Neural cell (in vitro differentiated cells): Measurements from ENCODE around the gene GART. TPM values are rescaled to one million over a fixed set of nuclear protein-coding genes. Genes with fewer than 3 reads are reported as not detected.
"Not testable (repeated sequence)": the region's sequence is repeated elsewhere in the genome, so short reads cannot be mapped to it uniquely, and the experiment has no call there.

Experiments
- H2AFZ ChIP-seq: fragments of 200-600, 300-800 bp; sonication (generic), shearing (Covaris generic); 2 replicates; pipeline ENCODE4 v1.6.0; 2014; ENCODE audit warnings: low read depth, mild to moderate bottlenecking, antibody characterized with exemption, low read length, moderate library complexity
- H3F3A ChIP-seq: fragments of 200-600 bp; shearing (Covaris generic); 2 replicates; pipeline ENCODE4 v1.6.1; 2016; ENCODE audit warnings: mild to moderate bottlenecking, moderate library complexity, mixed read lengths, antibody characterized with exemption, low read length; ENCODE audit not compliant: insufficient read depth, poor library complexity, severe bottlenecking
- H3K27ac ChIP-seq: fragments of 200-600, 300-800 bp; sonication (generic), shearing (Covaris generic); 2 replicates; pipeline ENCODE4 v1.5.1; 2014; ENCODE audit warnings: mild to moderate bottlenecking, low read length, moderate library complexity
- H3K27me3 ChIP-seq: fragments of 300-800, 200-600 bp; sonication (generic), shearing (Covaris generic); 2 replicates; pipeline ENCODE4 v1.6.0; 2014; ENCODE audit warnings: mild to moderate bottlenecking, low read depth, low read length, moderate library complexity; ENCODE audit not compliant: insufficient read depth
- H3K36me3 ChIP-seq: fragments of 300-800, 200-600 bp; sonication (generic), shearing (Covaris generic); 2 replicates; pipeline ENCODE4 v1.5.1; 2014; ENCODE audit warnings: mild to moderate bottlenecking, antibody characterized with exemption, low read length, moderate library complexity; ENCODE audit not compliant: insufficient read depth
- H3K4me2 ChIP-seq: fragments of 300-800, 200-600 bp; sonication (generic), shearing (Covaris generic); 2 replicates; pipeline ENCODE4 v1.6.0; 2014; ENCODE audit warnings: mild to moderate bottlenecking, low read length
- H3K4me3 ChIP-seq: fragments of 300-800, 200-600 bp; sonication (generic), shearing (Covaris generic); 2 replicates; pipeline ENCODE4 v1.5.1; 2014; ENCODE audit warnings: mild to moderate bottlenecking, low read length, moderate library complexity
- H3K79me2 ChIP-seq: fragments of 200-600 bp; shearing (Covaris generic); replicated peaks from 2 replicates; pipeline ENCODE4 v1.6.0; 2014; ENCODE audit warnings: mild to moderate bottlenecking, low read length, moderate library complexity; ENCODE audit not compliant: insufficient read depth
- H3K9ac ChIP-seq: fragments of 300-800, 200-600 bp; sonication (generic), shearing (Covaris generic); 2 replicates; pipeline ENCODE4 v1.6.1; 2016; ENCODE audit warnings: mild to moderate bottlenecking, low read length, mixed read lengths
- H3K9me2 ChIP-seq: fragments of 200-600 bp; shearing (Covaris generic); 2 replicates; pipeline ENCODE4 v1.6.1; 2016; ENCODE audit warnings: mild to moderate bottlenecking, low read length, mixed read lengths; ENCODE audit not compliant: insufficient read depth
- H3K9me3 ChIP-seq: fragments of 200-600, 300-800 bp; sonication (generic), shearing (Covaris generic); 2 replicates; pipeline ENCODE4 v1.6.1; 2016; ENCODE audit warnings: mild to moderate bottlenecking, mixed run types, low read length, moderate library complexity, mixed read lengths
- H4K20me1 ChIP-seq: fragments of 200-600 bp; shearing (Covaris generic); 2 replicates; pipeline ENCODE4 v1.6.1; 2016; ENCODE audit warnings: mild to moderate bottlenecking, mixed run types; ENCODE audit not compliant: insufficient read depth
- EP300 ChIP-seq: fragments of 450-650 bp; conservative IDR thresholded peaks from 2 replicates; pipeline ENCODE4 v1.6.1; 2014; ENCODE audit warnings: antibody characterized with exemption, mild to moderate bottlenecking, moderate library complexity; ENCODE audit not compliant: poor library complexity, severe bottlenecking
- EZH2 ChIP-seq: fragments of 200-600, 300-800 bp; shearing (Covaris generic), sonication (generic); IDR thresholded peaks from 2 replicates; pipeline ENCODE4 v1.6.1; 2014; ENCODE audit warnings: antibody characterized with exemption, low read length, borderline replicate concordance, mild to moderate bottlenecking; ENCODE audit not compliant: insufficient read depth, poor library complexity, severe bottlenecking
- MXI1 ChIP-seq: fragments of 450-650 bp; conservative IDR thresholded peaks from 2 replicates; pipeline ENCODE4 v1.6.1; 2014; ENCODE audit warnings: antibody characterized with exemption, mild to moderate bottlenecking; ENCODE audit not compliant: poor library complexity, severe bottlenecking
- POLR2AphosphoS5 ChIP-seq: IDR thresholded peaks from 2 replicates; pipeline ENCODE4 v1.6.1; 2012
- RAD21 ChIP-seq: fragments of 450-650 bp; conservative IDR thresholded peaks from 2 replicates; pipeline ENCODE4 v1.6.1; 2014; ENCODE audit warnings: antibody characterized with exemption, mild to moderate bottlenecking, moderate library complexity
- SMC3 ChIP-seq: fragments of 450-650 bp; conservative IDR thresholded peaks from 2 replicates; pipeline ENCODE4 v1.6.1; 2014; ENCODE audit warnings: antibody characterized with exemption, mild to moderate bottlenecking, moderate library complexity; ENCODE audit not compliant: poor library complexity
- TAF1 ChIP-seq: IDR thresholded peaks from 2 replicates; pipeline ENCODE4 v1.6.1; 2012; ENCODE audit warnings: low read depth
- polyA plus RNA-seq: library from polyadenylated mRNA; depleted of rRNA; stranded (reverse); fragments of >200 nt; gene quantifications from 2 replicates; pipeline ENCODE4 v1.2.3, GENCODE V29; 2014
- TF ChIP-seq, protein P1 (sequence below): IDR thresholded peaks from 2 replicates; pipeline ENCODE4 v1.6.1; 2012; ENCODE audit warnings: borderline replicate concordance
- TF ChIP-seq, protein P2 (sequence below): fragments of 450-650 bp; IDR thresholded peaks from 2 replicates; pipeline ENCODE4 v1.5.1; 2014; ENCODE audit warnings: antibody characterized with exemption, mild to moderate bottlenecking, moderate library complexity; ENCODE audit not compliant: poor library complexity, severe bottlenecking

Gene GART
- polyA plus RNA-seq, 1 donor from 2014 or later: 87.5 TPM

DNA sequence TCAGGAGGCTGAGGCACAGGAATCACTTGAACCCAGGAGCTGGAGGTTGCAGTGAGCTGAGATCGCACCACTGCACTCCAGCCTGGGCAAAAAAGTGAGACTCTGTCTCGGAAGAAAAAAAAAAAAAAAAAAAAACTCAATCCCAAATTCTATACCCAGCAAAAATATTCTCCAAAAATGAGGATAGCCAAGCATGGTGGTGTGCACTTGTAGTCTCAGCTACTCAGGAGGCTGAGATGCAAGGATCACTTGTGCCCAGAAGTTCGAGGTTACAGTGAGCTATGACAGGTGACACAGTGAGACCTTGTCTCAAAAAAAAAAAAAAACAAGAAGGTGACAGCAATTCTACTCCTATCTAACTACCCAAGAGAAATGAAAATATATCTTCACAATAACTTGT is 68.6 kb downstream of the GART start:
- no peaks in the 10 kb centered on the region for H3F3A ChIP-seq
- no peaks in the 10 kb centered on the region for H3K9me3 ChIP-seq
- no peak for TF ChIP-seq TAF1
- no peak for TF ChIP-seq POLR2AphosphoS5
- no peak for TF ChIP-seq EP300
- TF ChIP-seq, protein P1, sequence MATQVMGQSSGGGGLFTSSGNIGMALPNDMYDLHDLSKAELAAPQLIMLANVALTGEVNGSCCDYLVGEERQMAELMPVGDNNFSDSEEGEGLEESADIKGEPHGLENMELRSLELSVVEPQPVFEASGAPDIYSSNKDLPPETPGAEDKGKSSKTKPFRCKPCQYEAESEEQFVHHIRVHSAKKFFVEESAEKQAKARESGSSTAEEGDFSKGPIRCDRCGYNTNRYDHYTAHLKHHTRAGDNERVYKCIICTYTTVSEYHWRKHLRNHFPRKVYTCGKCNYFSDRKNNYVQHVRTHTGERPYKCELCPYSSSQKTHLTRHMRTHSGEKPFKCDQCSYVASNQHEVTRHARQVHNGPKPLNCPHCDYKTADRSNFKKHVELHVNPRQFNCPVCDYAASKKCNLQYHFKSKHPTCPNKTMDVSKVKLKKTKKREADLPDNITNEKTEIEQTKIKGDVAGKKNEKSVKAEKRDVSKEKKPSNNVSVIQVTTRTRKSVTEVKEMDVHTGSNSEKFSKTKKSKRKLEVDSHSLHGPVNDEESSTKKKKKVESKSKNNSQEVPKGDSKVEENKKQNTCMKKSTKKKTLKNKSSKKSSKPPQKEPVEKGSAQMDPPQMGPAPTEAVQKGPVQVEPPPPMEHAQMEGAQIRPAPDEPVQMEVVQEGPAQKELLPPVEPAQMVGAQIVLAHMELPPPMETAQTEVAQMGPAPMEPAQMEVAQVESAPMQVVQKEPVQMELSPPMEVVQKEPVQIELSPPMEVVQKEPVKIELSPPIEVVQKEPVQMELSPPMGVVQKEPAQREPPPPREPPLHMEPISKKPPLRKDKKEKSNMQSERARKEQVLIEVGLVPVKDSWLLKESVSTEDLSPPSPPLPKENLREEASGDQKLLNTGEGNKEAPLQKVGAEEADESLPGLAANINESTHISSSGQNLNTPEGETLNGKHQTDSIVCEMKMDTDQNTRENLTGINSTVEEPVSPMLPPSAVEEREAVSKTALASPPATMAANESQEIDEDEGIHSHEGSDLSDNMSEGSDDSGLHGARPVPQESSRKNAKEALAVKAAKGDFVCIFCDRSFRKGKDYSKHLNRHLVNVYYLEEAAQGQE: no peak
- no peak for TF ChIP-seq RAD21
- no peak for TF ChIP-seq SMC3
- TF ChIP-seq MXI1: no peak
- TF ChIP-seq, protein P2, sequence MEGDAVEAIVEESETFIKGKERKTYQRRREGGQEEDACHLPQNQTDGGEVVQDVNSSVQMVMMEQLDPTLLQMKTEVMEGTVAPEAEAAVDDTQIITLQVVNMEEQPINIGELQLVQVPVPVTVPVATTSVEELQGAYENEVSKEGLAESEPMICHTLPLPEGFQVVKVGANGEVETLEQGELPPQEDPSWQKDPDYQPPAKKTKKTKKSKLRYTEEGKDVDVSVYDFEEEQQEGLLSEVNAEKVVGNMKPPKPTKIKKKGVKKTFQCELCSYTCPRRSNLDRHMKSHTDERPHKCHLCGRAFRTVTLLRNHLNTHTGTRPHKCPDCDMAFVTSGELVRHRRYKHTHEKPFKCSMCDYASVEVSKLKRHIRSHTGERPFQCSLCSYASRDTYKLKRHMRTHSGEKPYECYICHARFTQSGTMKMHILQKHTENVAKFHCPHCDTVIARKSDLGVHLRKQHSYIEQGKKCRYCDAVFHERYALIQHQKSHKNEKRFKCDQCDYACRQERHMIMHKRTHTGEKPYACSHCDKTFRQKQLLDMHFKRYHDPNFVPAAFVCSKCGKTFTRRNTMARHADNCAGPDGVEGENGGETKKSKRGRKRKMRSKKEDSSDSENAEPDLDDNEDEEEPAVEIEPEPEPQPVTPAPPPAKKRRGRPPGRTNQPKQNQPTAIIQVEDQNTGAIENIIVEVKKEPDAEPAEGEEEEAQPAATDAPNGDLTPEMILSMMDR: no peak
- no peaks in the 10 kb centered on the region for H3K9me2 ChIP-seq
- H4K20me1 ChIP-seq: no peaks in the 10 kb centered on the region
- peaks cover 26% of the 10 kb centered on the region for H3K79me2 ChIP-seq
- no peak overlapping the region for H3K4me3 ChIP-seq
- no peaks in the 10 kb centered on the region for H3K36me3 ChIP-seq
- H2AFZ ChIP-seq: no peak overlapping the region
- no peaks in the 10 kb centered on the region for H3K27me3 ChIP-seq
- H3K9ac ChIP-seq: no peak overlapping the region
- no peak overlapping the region for H3K27ac ChIP-seq
- H3K4me2 ChIP-seq: no peak overlapping the region

DNA sequence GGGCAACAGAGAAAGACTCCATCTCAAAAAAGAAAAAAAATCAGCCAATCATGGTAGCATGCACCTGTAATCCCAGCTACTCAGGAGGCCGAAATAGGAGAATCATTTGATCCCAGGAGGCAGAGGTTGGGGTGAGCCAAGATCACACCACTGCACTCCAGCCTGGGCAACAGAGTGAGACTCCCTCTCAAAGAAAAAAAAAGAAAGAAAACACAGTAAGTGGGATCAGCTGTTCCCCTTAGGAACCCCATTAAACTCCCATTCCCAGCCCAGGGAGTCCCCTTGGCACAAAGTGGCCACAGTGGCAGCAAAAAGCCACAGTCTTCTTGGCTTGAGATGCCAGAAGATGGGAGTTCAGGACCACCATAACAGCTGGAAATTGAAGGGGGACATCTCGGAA is 71.2 kb downstream of the GART start:
- Histone ChIP-seq H2AFZ (no peak overlapping the region), H3K79me2 (peaks cover 20% of the 10 kb centered on the region), H4K20me1 (no peaks in the 10 kb centered on the region), H3K4me3 (no peak overlapping the region), H3K27me3 (no peaks in the 10 kb centered on the region), H3K9ac (no peak overlapping the region), H3F3A (no peaks in the 10 kb centered on the region), H3K4me2 (no peak overlapping the region), H3K9me2 (no peaks in the 10 kb centered on the region), H3K27ac (no peak overlapping the region), H3K36me3 (no peaks in the 10 kb centered on the region), H3K9me3 (no peaks in the 10 kb centered on the region)
- TF ChIP-seq EZH2 (no peak), TAF1 (no peak), RAD21 (no peak), MXI1 (no peak), SMC3 (no peak), EP300 (no peak), POLR2AphosphoS5 (no peak)
- TF ChIP-seq, protein P1: no peak
- TF ChIP-seq, protein P2: no peak

DNA sequence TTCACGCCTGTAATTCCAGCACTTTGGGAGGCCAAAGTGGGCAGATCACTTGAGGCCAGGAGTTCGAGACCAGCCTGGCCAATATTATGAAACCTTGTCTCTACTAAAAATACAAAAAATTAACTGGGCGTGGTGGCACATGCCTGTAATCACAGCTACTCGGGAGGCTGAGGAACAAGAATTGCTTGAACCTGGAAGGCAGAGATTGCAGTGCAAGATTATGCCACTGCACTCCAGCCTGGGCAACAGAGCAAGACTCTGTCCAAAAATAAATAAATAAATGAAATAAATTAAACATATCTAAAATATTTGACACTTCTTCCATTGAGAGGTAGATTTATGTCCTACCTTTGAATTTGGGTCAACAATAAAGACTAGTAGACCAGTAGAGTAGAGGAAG is 72.7 kb downstream of the GART start:
- not testable (repeated sequence) for H3K9ac ChIP-seq, H2AFZ ChIP-seq, H3K27ac ChIP-seq, H3K9me3 ChIP-seq, H3K9me2 ChIP-seq, H3F3A ChIP-seq, H3K4me3 ChIP-seq, H3K36me3 ChIP-seq, H4K20me1 ChIP-seq, H3K4me2 ChIP-seq, H3K27me3 ChIP-seq
- H3K79me2 ChIP-seq: peaks cover 15% of the 10 kb centered on the region
